Omental fat pad (tissue), 4 donors: ENCODE data around the gene NPNT. TPM values are rescaled to one million over a fixed set of nuclear protein-coding genes. Genes with fewer than 3 reads are reported as not detected.

Experiments used
- ATAC-seq: fragments of 150-250 bp; one replicate; pipeline ENCODE4 v1.9.1; 2016; ENCODE audit warnings: mild to moderate bottlenecking, moderate library complexity; ENCODE audit not compliant: low FRiP score
- DNase-seq: peaks from one replicate; pipeline ENCODE4 v3.0.0-alpha.2; 2019; ENCODE audit warnings: low spot score
- CTCF ChIP-seq, 3 donors: fragments of 450-650 bp; IDR thresholded peaks; one replicate each; pipeline ENCODE4 v1.5.1; 2016 to 2017; ENCODE audit warnings: antibody characterized with exemption in 3 of 3, mild to moderate bottlenecking in 3 of 3, moderate library complexity in 2 of 3
- total RNA-seq, 4 donors: library from RNA; depleted of rRNA; stranded (reverse); fragments of >200 nt; gene quantifications; one replicate each; pipeline ENCODE4 v1.1.0, GENCODE V29; 2016

The NPNT gene
- total RNA-seq, 4 donors from 2014 or later: 7.4 to 40.6 (median 23.2) TPM

GRCh38 chr4:105871997-105872396 is 23.3 kb upstream of the NPNT start:
- DNase-seq (no peak), ATAC-seq (no peak)
- TF ChIP-seq CTCF (IDR thresholded peaks at IDR 0.05): no peak

GRCh38 chr4:105875233-105875632 is 20.0 kb upstream of the NPNT start:
- no peak for TF ChIP-seq CTCF (IDR thresholded peaks at IDR 0.05)
- DNase-seq: no peak
- ATAC-seq: no peak

- DNase-seq: no peak
- no peak for ATAC-seq
- TF ChIP-seq CTCF (IDR thresholded peaks at IDR 0.05): no peak
Observed at GRCh38 chr4:105878668-105879067, 16.6 kb upstream of the NPNT start.

GRCh38 chr4:105887508-105887907 is 7.8 kb upstream of the NPNT start:
- no peak for TF ChIP-seq CTCF (IDR thresholded peaks at IDR 0.05)
- ATAC-seq (no peak), DNase-seq (no peak)

- peak; percentile 84 for ATAC-seq
- peak; percentile 23 for DNase-seq
- no peak for TF ChIP-seq CTCF (IDR thresholded peaks at IDR 0.05)
Observed at GRCh38 chr4:105895583-105896460, 551 bp downstream of the NPNT start.

- TF ChIP-seq CTCF (IDR thresholded peaks at IDR 0.05): no peak
- no peak for ATAC-seq
- DNase-seq: no peak
Observed at GRCh38 chr4:105896461-105896942, 1.2 kb downstream of the NPNT start.
